ENCODE results near the gene SIDT2. TPM values are rescaled to one million over a fixed set of nuclear protein-coding genes. Genes with fewer than 3 reads are reported as not detected.

The SIDT2 gene
- total and polyA plus RNA-seq, 2 donors (not counting 3 experiments of a cell fraction or from before 2014, with no cell fraction given), result 28.7 to 34.5 TPM

GRCh38 chr11:117172724-117173421, 5.7 kb upstream of the SIDT2 start:
- H3K4me2 ChIP-seq (ENCODE audit: insufficient read depth, low read length), result no peak overlapping the region
- peak; percentile 81 for FAIRE-seq
- ChIA-PET POLR2A (interaction anchor here (0.6 to 0.9 kb wide), 2 partner anchors 28 to 159 kb away, joined by 3 to 5 read pairs; no protein-coding TSS in a partner anchor), CTCF (interaction anchor here (0.7 to 3.4 kb wide), 7 partner anchors 8 to 382 kb away, joined by 3 to 15 read pairs (median 8); partner anchors contain the start of genes APOA5 and PAFAH1B2)
- dilution Hi-C loops (cut with MboI; ENCODE audit: extremely low pct_ligation_motif_present, low sequenced_read_pairs) (no loop called here), intact Hi-C loops (cut with micrococcal nuclease) (no loop called here)
- H4K20me1 ChIP-seq (replicated peaks; ENCODE audit: control insufficient read depth, extremely low read depth, insufficient read depth, low read length), result no peaks in the 10 kb centered on the region
- no TSS peak for BruUV-seq (replicated peaks)
- H3K27me3 ChIP-seq (ENCODE audit: control insufficient read depth in 2 of 2, insufficient read depth in 2 of 2, low read length in 2 of 2), result no peaks in the 10 kb centered on the region
- no peaks in the 10 kb centered on the region for H3K9me3 ChIP-seq (replicated peaks; ENCODE audit: control insufficient read depth, insufficient read depth, low read length)
- H3K9ac ChIP-seq (replicated peaks; ENCODE audit: extremely low read depth, insufficient read depth, low read length), result no peak overlapping the region
- H3K79me2 ChIP-seq (ENCODE audit: control insufficient read depth, insufficient read depth, low read length), result no peaks in the 10 kb centered on the region
- no peaks in the 10 kb centered on the region for H3K9me1 ChIP-seq (replicated peaks; ENCODE audit: control insufficient read depth, extremely low read depth, insufficient read depth, low read length)
- H3K27ac ChIP-seq (ENCODE audit: insufficient read depth, low read depth, low read length), result no peak overlapping the region
- H3K4me3 ChIP-seq (replicated peaks in 1 of 3; ENCODE audit: insufficient read depth in 1 of 3, low read depth in 1 of 3, low read length in 3 of 3), result no peak overlapping the region
- TF ChIP-seq MAX (IDR thresholded peaks at IDR 0.05; ENCODE audit: insufficient read depth, insufficient read length) (peak; percentile 35), MYC (IDR thresholded peaks at IDR 0.05; ENCODE audit: low read depth, low read length) (no peak)
- no peak overlapping the region for H2AFZ ChIP-seq (ENCODE audit: low read depth, low read length)
- peaks cover 16% of the 10 kb centered on the region for H3K4me1 ChIP-seq (ENCODE audit: control insufficient read depth, extremely low read depth, insufficient read depth, low read length)
- peaks cover 4 to 8% of the 10 kb centered on the region in 2 experiments for H3K36me3 ChIP-seq (ENCODE audit: control insufficient read depth in 2 of 2, extremely low read depth in 1 of 2, insufficient read depth in 2 of 2, low read length in 2 of 2)
- peak; percentile 68 for DNase-seq (ENCODE audit: low read depth, low spot score)

- FAIRE-seq, result no peak
- BruUV-seq (replicated peaks), result no TSS peak
- Histone ChIP-seq H3K27me3 (ENCODE audit: control insufficient read depth in 2 of 2, insufficient read depth in 2 of 2, low read length in 2 of 2) (no peaks in the 10 kb centered on the region), H4K20me1 (replicated peaks; ENCODE audit: control insufficient read depth, extremely low read depth, insufficient read depth, low read length) (no peaks in the 10 kb centered on the region), H3K9me1 (replicated peaks; ENCODE audit: control insufficient read depth, extremely low read depth, insufficient read depth, low read length) (no peaks in the 10 kb centered on the region), H3K4me3 (replicated peaks in 1 of 3; ENCODE audit: insufficient read depth in 1 of 3, low read depth in 1 of 3, low read length in 3 of 3) (no peak overlapping the region), H3K36me3 (ENCODE audit: control insufficient read depth in 2 of 2, extremely low read depth in 1 of 2, insufficient read depth in 2 of 2, low read length in 2 of 2) (peaks cover 2 to 4% of the 10 kb centered on the region in 2 experiments), H3K79me2 (ENCODE audit: control insufficient read depth, insufficient read depth, low read length) (no peaks in the 10 kb centered on the region), H3K9me3 (replicated peaks; ENCODE audit: control insufficient read depth, insufficient read depth, low read length) (no peaks in the 10 kb centered on the region), H3K9ac (replicated peaks; ENCODE audit: extremely low read depth, insufficient read depth, low read length) (no peak overlapping the region), H3K27ac (ENCODE audit: insufficient read depth, low read depth, low read length) (no peak overlapping the region), H2AFZ (ENCODE audit: low read depth, low read length) (no peak overlapping the region), H3K4me2 (ENCODE audit: insufficient read depth, low read length) (no peak overlapping the region), H3K4me1 (ENCODE audit: control insufficient read depth, extremely low read depth, insufficient read depth, low read length) (peaks cover 30% of the 10 kb centered on the region)
- dilution Hi-C loops (cut with MboI; ENCODE audit: extremely low pct_ligation_motif_present, low sequenced_read_pairs), result no loop called here
- no peak for DNase-seq (ENCODE audit: low read depth, low spot score)
- POLR2A ChIA-PET, result no interaction called here
- intact Hi-C loops (cut with micrococcal nuclease), result loop anchor here (5.0 kb wide), 1 partner anchor 142 kb away; the partner anchor contains the start of gene BACE1
- TF ChIP-seq MAX (IDR thresholded peaks at IDR 0.05; ENCODE audit: insufficient read depth, insufficient read length) (no peak), MYC (IDR thresholded peaks at IDR 0.05; ENCODE audit: low read depth, low read length) (no peak), FOS (IDR thresholded peaks at IDR 0.05; ENCODE audit: borderline replicate concordance, insufficient read depth, low read length) (no peak), JUN (IDR thresholded peaks at IDR 0.05; ENCODE audit: borderline replicate concordance, insufficient read depth, insufficient read length, low read depth) (no peak), EZH2 (IDR thresholded peaks at IDR 0.05; ENCODE audit: borderline replicate concordance, low read depth, low read length, severe bottlenecking) (no peak), POLR2A (IDR thresholded peaks at IDR 0.05; ENCODE audit: low read depth, low read length) (no peak), GATA2 (IDR thresholded peaks at IDR 0.05; ENCODE audit: insufficient read depth, insufficient read length, low read depth, low read length) (no peak), POLR2AphosphoS5 (IDR thresholded peaks at IDR 0.05; ENCODE audit: insufficient read depth, low read depth, low read length) (no peak), CTCF (IDR thresholded peaks at IDR 0.05; ENCODE audit: extremely low read depth in 1 of 2, insufficient read depth in 1 of 2, low read depth in 1 of 2, low read length in 2 of 2) (no peak)
- CTCF ChIA-PET, result interaction anchor here (0.9 kb wide), 1 partner anchor 31 kb away, joined by 3 read pairs; the partner anchor contains the start of gene PAFAH1B2
These were observed 3.4 kb upstream of the SIDT2 start for GRCh38 chr11:117175104-117175503.

Measured in endothelial cell of umbilical vein (primary cell).